ENCODE measurements around the gene C1orf105.
"Not testable (repeated sequence)": the region's sequence is repeated elsewhere in the genome, so short reads cannot be mapped to it uniquely, and the experiment has no call there.

The C1orf105 gene

DNA sequence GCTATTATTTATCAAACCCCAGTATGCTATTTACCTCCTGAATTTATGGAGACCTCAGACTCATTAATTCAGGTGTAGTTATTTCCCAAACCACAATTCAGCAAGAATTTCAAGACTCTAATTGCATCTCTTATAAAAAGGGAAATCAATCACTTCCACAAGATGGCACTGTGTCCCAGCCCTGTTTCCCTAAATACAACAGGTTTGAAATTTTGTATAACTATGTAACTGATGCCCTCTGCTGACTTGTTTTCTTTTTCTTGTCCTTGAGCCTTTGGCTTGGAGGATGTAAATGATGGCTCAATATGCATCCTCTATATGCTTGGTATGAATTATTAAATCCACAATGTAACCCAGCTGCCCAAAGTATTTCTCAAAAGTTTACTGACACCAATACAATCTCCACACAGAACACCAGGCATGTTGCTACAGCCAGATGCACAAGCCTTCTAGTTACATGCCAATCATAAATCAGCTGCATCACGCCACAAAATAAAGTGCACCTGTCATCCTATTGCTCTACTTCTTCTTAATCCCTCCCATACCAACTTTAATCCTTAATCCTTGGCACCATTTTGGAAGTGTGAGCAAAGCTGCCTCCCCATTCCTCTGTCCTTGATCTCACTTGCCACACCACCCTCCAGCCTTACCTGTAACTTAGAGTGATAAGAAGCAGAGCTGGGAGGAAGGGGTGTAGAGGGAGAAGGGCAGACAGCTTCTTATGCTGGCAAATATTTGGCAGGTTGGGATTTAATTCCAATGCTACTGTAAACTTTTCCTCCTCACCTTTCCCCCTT is 9.0 kb downstream of the C1orf105 start:
- H3K4me1 Mint-ChIP-seq (ENCODE audit: low read depth) = peaks cover 43% of the 10 kb centered on the region
- no peaks in the 10 kb centered on the region for H3K27me3 Mint-ChIP-seq
- H3K9me3 Mint-ChIP-seq = no peaks in the 10 kb centered on the region
- peak overlapping the region; percentile 46 for H3K27ac Mint-ChIP-seq
- no peak overlapping the region for H3K4me3 Mint-ChIP-seq
- H3K36me3 Mint-ChIP-seq (ENCODE audit: low read depth) = no peaks in the 10 kb centered on the region

DNA sequence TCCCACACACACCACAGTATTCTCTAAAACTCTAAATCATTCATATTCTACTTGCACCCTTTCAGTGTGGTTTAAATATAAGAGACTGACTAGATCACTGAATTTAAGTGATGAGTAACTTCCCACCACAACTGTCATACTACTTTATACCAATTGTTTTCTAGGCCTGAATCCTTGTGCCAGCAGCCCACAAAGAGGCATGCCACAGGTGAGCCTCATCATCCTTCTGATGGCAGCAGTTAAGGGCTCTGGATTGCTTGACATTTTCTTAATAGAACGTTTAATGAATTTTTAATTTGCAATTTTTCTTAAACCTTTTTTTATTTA is 9.6 kb downstream of the C1orf105 start:
- no peak overlapping the region for H3K4me3 Mint-ChIP-seq
- H3K9me3 Mint-ChIP-seq = no peaks in the 10 kb centered on the region
- peaks cover 43% of the 10 kb centered on the region for H3K4me1 Mint-ChIP-seq (ENCODE audit: low read depth)
- peak overlapping the region; percentile 46 for H3K27ac Mint-ChIP-seq
- H3K27me3 Mint-ChIP-seq = no peaks in the 10 kb centered on the region
- H3K36me3 Mint-ChIP-seq (ENCODE audit: low read depth) = no peaks in the 10 kb centered on the region

DNA sequence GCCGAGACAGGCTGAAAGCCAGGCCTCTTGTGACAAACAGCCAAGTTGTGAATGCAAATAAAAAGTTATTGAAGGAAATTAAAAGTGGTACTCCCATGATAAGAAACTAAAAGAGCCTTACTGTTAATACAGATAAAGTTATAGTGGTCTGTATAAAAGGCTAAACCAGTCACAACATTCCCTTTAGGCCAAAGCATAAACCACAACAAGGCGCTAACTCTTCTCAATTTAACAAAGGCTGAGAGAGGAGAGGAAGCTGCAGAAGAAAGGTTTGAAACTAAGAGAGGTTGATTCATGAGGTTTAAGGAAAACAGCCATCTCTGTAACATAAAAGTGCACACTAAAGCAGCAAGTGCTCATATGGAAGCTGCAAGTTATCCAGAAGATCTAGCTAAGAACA is 10.7 kb downstream of the C1orf105 start:
- Mint-ChIP-seq H3K4me1 (ENCODE audit: low read depth) (peaks cover 43% of the 10 kb centered on the region), H3K4me3 (no peak overlapping the region), H3K27ac (no peak overlapping the region), H3K27me3 (no peaks in the 10 kb centered on the region), H3K9me3 (no peaks in the 10 kb centered on the region), H3K36me3 (ENCODE audit: low read depth) (no peaks in the 10 kb centered on the region)

DNA sequence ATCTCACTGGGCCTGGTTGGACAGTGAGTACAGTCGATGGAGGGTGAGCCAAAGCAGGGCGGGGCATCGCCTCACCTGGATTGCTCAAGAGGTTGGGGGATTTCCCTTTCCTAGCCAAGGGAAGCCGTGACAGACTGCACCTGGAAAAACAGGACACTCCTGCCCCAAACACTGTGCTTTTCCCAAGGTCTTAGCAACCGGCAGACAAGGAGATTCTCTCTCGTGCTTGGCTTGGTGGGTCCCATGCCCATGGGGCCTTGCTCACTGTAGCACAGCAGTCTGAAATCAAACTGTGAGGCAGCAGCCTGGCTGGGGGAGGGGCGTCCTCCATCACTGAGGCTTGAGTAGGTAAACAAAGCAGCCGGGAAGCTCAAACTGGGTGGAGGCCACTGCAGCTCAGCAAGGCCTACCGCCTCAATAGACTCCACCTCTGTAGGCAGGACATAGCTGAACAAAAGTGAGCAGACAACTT is 11.3 kb downstream of the C1orf105 start:
- H3K27ac Mint-ChIP-seq = no peak overlapping the region
- no peaks in the 10 kb centered on the region for H3K27me3 Mint-ChIP-seq
- H3K9me3 Mint-ChIP-seq = no peaks in the 10 kb centered on the region
- peaks cover 43% of the 10 kb centered on the region for H3K4me1 Mint-ChIP-seq (ENCODE audit: low read depth)
- no peaks in the 10 kb centered on the region for H3K36me3 Mint-ChIP-seq (ENCODE audit: low read depth)
- H3K4me3 Mint-ChIP-seq = no peak overlapping the region

DNA sequence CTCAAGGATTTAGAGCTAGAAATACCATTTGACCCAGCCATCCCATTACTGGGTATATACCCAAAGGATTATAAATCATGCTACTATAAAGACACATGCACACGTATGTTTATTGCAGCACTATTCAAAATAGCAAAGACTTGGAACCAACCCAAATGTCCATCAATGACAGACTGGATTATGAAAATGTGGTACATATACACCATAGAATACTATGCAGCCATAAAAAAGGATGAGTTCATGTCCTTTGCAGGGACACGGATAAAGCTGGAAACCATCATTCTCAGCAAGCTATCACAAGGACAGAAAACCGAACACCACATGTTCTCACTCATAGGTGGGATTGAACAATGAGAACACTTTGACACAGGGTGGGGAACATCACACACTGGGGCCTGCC is 16.7 kb downstream of the C1orf105 start:
- H3K36me3 Mint-ChIP-seq (ENCODE audit: low read depth) = peaks cover 29% of the 10 kb centered on the region
- H3K4me1 Mint-ChIP-seq (ENCODE audit: low read depth) = peaks cover 39% of the 10 kb centered on the region
- not testable (repeated sequence) for H3K27me3 Mint-ChIP-seq, H3K4me3 Mint-ChIP-seq, H3K27ac Mint-ChIP-seq, H3K9me3 Mint-ChIP-seq

DNA sequence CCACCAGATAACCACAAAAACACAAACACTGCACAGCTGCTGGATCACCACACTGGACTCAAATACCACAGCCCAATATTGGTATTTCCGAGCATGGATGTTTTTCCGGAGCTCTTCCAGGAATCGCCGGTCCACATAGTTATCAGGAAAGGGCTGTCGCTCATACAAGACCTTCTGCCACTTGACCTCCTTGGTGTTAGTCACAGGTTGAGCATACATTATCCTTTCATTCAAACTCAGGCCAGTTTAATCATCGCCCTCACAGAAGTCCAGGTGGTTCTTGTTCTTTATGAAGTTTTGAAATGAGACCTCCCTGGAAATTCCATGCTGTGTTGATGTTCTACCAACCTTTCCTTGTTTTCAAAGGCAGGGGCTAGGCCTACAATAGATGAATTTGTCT is 21.9 kb downstream of the C1orf105 start:
- H3K9me3 Mint-ChIP-seq = no peaks in the 10 kb centered on the region
- H3K4me3 Mint-ChIP-seq = peak overlapping the region; percentile 91
- no peaks in the 10 kb centered on the region for H3K27me3 Mint-ChIP-seq
- H3K27ac Mint-ChIP-seq = no peak overlapping the region
- H3K4me1 Mint-ChIP-seq (ENCODE audit: low read depth) = peaks cover 43% of the 10 kb centered on the region
- peaks cover 34% of the 10 kb centered on the region for H3K36me3 Mint-ChIP-seq (ENCODE audit: low read depth)

DNA sequence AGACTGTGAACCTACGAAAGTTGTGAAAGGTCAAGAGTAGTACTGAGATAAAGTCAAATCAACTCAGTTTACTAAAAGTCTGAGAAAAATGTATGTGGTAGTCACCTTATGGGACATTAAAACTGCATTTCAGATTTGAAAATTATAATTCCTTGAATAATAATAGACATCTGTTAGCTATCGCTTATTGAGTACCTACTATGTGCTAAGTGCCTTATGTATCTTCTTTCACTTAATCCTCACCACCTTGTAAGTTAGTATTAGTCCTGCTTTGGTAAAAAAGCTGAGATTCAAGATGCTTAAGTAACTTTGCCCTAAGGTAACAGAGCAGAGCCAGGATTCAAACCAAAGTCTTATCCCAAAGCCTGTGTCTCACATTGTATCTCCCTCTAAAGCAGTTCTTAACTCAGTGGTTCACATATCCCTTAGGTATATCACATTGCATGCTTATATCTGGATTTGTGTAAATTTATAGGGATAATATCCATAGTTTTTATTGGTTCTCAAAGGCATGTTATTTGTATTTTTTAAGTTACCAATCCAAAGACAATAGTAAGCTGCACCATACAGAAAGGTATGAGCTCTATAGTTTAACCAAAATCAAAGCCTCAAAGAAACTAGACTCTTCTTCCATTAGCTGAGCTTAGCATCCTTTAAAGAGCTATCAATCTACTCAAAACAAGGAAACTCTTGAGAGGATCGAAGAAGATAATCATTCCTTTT is 22.5 kb downstream of the C1orf105 start:
- peak overlapping the region; percentile 91 for H3K4me3 Mint-ChIP-seq
- H3K4me1 Mint-ChIP-seq (ENCODE audit: low read depth) = peaks cover 43% of the 10 kb centered on the region
- H3K36me3 Mint-ChIP-seq (ENCODE audit: low read depth) = peaks cover 33% of the 10 kb centered on the region
- no peaks in the 10 kb centered on the region for H3K9me3 Mint-ChIP-seq
- H3K27ac Mint-ChIP-seq = peak overlapping the region; percentile 93
- H3K27me3 Mint-ChIP-seq = no peaks in the 10 kb centered on the region

DNA sequence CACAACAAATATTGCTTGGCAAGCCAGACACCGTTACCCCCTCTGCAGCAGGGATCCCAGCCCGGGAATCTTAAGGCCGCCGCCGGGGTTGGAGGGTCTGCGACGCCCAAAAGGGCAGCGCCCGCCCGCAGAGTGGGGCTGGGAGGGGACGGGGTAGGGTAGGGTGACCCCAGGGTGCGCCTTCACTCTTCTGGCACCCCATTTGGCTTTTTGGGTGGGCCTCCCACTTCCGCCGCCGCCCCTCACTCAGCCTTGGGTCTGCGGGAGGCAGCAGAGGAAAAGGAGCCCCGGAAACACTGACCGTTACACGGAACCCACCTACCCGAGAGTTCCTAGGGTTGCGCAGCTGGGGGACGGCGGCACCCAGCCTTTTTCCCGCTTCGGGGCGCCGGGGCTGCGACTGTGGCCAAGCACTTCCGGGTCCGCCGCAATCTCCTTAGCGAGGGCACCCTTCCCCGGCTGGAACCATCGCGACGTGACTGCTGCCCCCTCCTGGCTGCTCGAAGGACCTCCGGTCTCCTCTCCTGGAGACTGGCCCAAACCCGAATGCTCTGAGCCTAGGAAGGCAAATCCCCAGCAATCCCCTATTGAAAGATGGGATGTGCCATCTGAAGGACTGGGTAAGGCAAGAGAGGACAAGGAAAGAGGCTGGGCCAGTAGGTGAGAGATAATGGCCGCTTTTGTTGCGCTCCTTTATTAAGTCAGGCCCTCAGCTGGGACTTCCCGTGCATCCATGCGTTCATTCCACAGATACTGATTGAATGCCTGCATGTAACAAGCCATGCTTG is 23.4 kb downstream of the C1orf105 start, which contains the start of gene PIGC:
PIGC (minus strand) TSS at position 404 of the 788 bp plus-strand sequence. CDS start 1,447 bp downstream, outside the sequence.
- Mint-ChIP-seq H3K27me3 (no peaks in the 10 kb centered on the region), H3K36me3 (ENCODE audit: low read depth) (peaks cover 26% of the 10 kb centered on the region), H3K4me3 (peak within 1 kb of the TSS; percentile 91), H3K27ac (peak within 1 kb of the TSS; percentile 93), H3K4me1 (ENCODE audit: low read depth) (peaks cover 43% of the 10 kb centered on the region), H3K9me3 (no peaks in the 10 kb centered on the region)

DNA sequence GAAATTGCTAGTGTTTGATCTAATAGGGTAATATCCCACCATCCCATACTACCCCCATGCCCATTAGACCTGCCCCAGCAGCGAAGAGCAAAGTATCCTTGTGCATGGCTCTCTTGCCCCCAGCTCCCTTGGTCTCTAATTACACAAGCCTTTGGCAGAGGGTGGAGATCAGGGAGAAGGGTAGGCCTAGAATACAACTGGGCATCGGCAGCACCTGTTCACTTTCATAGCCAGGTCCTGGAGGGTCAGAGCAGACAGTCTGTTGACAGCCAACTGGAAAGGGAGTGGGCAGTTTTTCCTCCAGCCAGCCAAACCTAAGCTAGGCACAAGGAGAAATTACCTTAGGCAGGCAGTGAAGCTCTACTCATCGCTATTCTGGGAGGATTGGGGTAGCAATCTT is 26.1 kb downstream of the C1orf105 start:
- Mint-ChIP-seq H3K9me3 (no peaks in the 10 kb centered on the region), H3K4me3 (no peak overlapping the region), H3K4me1 (ENCODE audit: low read depth) (peaks cover 46% of the 10 kb centered on the region), H3K27ac (no peak overlapping the region), H3K27me3 (no peaks in the 10 kb centered on the region), H3K36me3 (ENCODE audit: low read depth) (peaks cover 11% of the 10 kb centered on the region)

DNA sequence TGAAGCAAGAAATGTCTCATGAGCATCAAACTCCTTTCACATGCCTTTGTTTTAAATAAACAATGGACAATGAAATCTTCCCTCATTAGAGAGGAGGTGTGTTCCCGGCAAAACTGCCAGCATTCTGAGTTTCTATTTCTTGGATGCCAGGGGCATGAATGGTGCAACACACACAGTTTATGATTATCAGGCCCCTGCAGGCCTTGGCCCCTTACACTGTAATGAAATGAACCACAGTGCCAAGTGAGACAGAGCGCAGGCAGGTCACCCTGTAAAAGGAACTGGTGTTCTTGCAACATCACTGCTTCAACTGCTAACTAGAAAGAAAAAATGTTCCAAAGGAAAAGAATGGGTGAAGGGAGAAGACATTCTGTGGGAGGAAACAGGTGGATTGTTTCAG is 27.2 kb downstream of the C1orf105 start:
- Mint-ChIP-seq H3K27ac (no peak overlapping the region), H3K4me3 (no peak overlapping the region), H3K9me3 (no peaks in the 10 kb centered on the region), H3K36me3 (ENCODE audit: low read depth) (peaks cover under 1% of the 10 kb centered on the region), H3K27me3 (no peaks in the 10 kb centered on the region), H3K4me1 (ENCODE audit: low read depth) (peaks cover 35% of the 10 kb centered on the region)

DNA sequence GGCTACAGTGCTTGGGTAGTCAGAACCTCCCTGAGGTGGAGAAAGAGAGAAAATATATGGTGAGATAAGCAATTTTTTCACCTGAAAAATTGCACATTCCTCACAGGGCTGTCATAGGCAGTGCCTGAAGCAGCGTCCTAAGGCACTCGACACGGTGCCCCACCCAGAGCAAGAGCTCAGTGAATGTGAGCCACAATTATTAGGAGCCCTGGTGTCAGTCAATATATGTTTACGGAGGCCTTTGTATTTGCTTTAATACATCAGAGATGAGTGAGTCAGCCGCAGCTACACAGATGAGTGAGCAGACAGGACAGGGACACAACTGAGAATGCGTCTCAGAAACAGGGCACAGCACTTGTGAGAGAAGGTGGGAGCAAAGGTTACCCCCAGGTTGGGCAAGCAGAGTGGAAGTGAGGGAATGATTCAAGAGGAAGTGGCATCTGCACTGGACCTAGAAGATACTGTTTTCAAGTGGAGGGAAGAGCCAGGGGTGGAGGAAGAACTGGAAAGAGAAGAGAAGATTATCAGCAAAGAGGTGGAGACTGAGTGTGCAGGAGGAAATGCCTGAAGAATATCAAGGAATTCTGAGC is 28.6 kb downstream of the C1orf105 start:
- no peak overlapping the region for H3K27ac Mint-ChIP-seq
- H3K4me1 Mint-ChIP-seq (ENCODE audit: low read depth) = peaks cover 26% of the 10 kb centered on the region
- no peaks in the 10 kb centered on the region for H3K9me3 Mint-ChIP-seq
- H3K36me3 Mint-ChIP-seq (ENCODE audit: low read depth) = no peaks in the 10 kb centered on the region
- no peaks in the 10 kb centered on the region for H3K27me3 Mint-ChIP-seq
- no peak overlapping the region for H3K4me3 Mint-ChIP-seq

DNA sequence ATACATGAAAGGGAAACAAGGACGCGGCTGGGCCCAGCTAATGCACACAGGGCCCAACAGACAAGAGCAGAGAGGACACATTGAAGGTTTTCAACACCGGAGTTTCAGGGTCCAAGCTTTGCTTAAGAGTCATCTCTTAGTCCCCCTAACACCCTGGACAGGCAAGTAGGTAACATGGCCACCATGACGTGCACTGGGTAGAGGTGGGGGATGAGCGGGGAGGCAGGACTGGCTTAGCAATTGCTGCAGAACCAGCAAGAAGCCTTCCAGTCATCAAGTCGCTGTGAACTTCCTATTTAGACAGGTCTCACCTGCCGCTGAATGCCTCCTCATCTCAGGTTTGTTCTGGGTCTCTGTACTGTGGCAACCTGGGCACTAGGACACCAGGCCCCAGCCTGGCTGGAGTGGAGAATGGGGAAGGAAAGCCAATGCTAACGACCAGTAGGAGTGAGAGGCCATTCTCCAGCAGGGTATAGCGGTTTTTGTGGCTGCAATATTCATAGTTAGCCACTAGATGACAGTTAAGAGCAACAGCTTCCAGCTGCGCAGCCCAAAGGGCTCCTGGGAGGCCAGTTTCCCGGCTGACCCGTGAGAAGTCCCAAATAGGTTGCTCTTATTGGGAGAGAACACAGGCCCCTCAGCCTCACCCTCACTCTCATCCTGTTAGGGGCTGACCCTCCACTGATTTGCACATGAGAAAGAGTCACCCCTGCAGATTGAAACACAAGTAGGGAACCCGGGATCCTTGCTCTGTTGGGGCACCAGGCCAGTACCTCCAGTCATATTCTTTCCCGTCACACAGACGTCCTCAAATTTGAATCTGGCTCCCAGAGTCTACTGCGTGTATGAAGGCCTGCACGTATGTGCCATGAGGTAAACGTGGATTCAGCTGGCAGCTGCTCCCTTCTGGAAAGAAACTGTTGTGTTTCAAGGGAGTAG is 29.4 kb downstream of the C1orf105 start:
- H3K27me3 Mint-ChIP-seq = no peaks in the 10 kb centered on the region
- H3K9me3 Mint-ChIP-seq = no peaks in the 10 kb centered on the region
- no peak overlapping the region for H3K27ac Mint-ChIP-seq
- no peaks in the 10 kb centered on the region for H3K36me3 Mint-ChIP-seq (ENCODE audit: low read depth)
- peaks cover 21% of the 10 kb centered on the region for H3K4me1 Mint-ChIP-seq (ENCODE audit: low read depth)
- H3K4me3 Mint-ChIP-seq = no peak overlapping the region

DNA sequence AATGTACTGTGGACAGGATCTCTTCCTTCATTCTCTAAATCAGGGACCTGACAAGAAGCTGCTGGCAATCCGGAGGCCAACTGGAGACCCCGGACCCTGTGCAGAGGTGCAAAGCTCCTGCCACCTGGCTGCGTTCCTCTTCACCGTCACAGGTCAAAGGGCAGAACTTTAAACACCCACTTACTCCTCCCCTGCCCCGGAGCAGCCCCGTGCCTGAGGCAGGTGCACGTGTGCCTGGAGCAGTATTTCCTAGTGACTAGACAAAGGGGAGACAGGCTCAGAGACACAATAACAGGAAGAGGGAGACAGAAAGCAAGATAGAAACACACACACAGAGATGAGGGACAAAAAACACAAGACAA is 30.0 kb downstream of the C1orf105 start:
- Mint-ChIP-seq H3K9me3 (no peaks in the 10 kb centered on the region), H3K4me3 (no peak overlapping the region), H3K27ac (no peak overlapping the region), H3K4me1 (ENCODE audit: low read depth) (peaks cover 21% of the 10 kb centered on the region), H3K27me3 (no peaks in the 10 kb centered on the region), H3K36me3 (ENCODE audit: low read depth) (no peaks in the 10 kb centered on the region)

DNA sequence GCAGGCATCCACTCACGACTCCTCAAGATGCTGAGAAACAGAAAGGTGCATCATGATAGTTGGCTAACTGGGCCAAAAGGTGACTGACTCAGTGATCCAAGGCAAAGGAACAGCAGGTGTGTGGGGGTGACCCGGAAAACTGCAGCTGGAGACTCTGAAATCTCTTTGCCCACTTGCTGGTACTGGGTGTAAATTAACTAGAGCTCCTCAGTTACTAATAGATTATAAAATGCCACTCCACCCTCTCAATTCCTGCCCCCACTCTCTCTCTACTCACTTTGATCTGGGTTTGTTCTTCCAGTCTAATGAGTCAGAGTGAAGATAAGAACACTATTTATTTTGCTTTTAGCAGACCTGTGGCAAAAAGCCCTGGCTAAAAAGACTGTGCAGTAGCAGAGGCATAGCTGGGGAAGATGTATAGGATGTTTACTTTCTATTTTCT is 30.5 kb downstream of the C1orf105 start:
- Mint-ChIP-seq H3K27ac (no peak overlapping the region), H3K4me1 (ENCODE audit: low read depth) (peaks cover 21% of the 10 kb centered on the region), H3K27me3 (no peaks in the 10 kb centered on the region), H3K4me3 (no peak overlapping the region), H3K9me3 (no peaks in the 10 kb centered on the region), H3K36me3 (ENCODE audit: low read depth) (no peaks in the 10 kb centered on the region)
